ENCODE results near the gene PPARGC1A.
A peak's percentile ranks its signal among the peaks of the same experiment; 100 is the strongest.

Gene PPARGC1A

DNA sequence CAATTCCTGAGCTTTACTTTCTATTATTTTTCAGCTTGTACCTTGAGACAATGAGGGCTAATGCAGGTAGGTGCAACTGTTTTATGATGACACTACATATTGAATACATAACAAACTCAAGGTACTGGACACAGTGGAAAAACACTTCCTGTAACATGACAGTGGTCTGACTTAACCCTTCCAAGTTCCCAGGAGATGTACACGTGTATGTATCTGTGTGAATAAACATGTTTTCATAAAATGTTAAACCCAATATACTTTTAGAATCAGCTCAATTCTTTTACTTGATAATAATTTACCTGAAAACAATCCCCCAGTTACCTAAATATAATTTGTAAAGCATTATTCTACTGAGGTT lies 1.2 kb upstream of the PPARGC1A start:
- TF ChIP-seq, protein P1, sequence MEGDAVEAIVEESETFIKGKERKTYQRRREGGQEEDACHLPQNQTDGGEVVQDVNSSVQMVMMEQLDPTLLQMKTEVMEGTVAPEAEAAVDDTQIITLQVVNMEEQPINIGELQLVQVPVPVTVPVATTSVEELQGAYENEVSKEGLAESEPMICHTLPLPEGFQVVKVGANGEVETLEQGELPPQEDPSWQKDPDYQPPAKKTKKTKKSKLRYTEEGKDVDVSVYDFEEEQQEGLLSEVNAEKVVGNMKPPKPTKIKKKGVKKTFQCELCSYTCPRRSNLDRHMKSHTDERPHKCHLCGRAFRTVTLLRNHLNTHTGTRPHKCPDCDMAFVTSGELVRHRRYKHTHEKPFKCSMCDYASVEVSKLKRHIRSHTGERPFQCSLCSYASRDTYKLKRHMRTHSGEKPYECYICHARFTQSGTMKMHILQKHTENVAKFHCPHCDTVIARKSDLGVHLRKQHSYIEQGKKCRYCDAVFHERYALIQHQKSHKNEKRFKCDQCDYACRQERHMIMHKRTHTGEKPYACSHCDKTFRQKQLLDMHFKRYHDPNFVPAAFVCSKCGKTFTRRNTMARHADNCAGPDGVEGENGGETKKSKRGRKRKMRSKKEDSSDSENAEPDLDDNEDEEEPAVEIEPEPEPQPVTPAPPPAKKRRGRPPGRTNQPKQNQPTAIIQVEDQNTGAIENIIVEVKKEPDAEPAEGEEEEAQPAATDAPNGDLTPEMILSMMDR (IDR thresholded peaks at IDR 0.05; ENCODE audit: low read depth, low read length) = no peak
- H3K4me3 ChIP-seq (ENCODE audit: low read depth, low read length) = no peak overlapping the region
- in situ Hi-C loops (cut with HindIII; ENCODE audit: low sequenced_read_pairs) = no loop called here
- DNase-seq (ENCODE audit: low read depth, low spot score) = no peak

DNA sequence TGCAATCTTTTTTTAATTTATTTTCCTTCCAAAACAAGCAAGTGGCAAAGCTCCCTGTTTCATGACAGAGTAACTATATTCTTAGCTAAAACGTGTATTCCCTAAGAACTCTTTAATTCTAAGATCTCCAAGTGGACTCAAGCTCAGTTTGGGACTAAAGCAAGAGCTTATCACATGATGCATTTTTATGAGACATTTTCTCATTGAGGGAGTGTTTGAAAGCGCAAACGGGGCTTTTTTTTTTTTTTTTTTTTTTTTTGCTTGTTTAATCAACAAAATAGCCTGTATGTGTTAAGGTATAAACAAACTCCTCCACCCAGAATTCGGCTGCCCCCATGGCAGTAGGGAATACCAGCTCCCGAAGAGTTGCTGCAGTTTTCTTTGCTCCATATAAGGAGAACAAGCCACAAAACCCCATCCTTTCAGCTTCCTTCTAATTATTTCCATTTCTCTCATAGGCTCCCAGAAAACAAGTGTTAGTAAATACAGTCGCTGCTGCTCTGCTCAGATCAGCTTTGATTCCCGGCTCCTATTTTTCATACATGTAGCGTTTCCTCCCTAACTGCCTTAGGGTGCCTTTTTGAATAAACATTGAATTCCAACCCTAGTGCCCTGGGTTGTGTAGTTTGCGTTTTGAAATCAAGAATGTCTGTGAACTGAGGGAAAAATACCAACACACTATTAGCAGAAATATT lies 669 bp upstream of the PPARGC1A start:
- peak; percentile 5 for DNase-seq (ENCODE audit: low read depth, low spot score)
- in situ Hi-C loops (cut with HindIII; ENCODE audit: low sequenced_read_pairs) = no loop called here
- TF ChIP-seq, protein P1 (IDR thresholded peaks at IDR 0.05; ENCODE audit: low read depth, low read length) = no peak
- peak overlapping the region; percentile 43 for H3K4me3 ChIP-seq (ENCODE audit: low read depth, low read length)

- in situ Hi-C loops (cut with HindIII; ENCODE audit: low sequenced_read_pairs) = no loop called here
- TF ChIP-seq, protein P1 (IDR thresholded peaks at IDR 0.05; ENCODE audit: low read depth, low read length) = no peak
- peak; percentile 4 for DNase-seq (ENCODE audit: low read depth, low spot score)
- H3K4me3 ChIP-seq (ENCODE audit: low read depth, low read length) = peak overlapping the region; percentile 43
Measured at GRCh38 chr4:23889391-23889790, 456 bp downstream of the PPARGC1A start.

DNA sequence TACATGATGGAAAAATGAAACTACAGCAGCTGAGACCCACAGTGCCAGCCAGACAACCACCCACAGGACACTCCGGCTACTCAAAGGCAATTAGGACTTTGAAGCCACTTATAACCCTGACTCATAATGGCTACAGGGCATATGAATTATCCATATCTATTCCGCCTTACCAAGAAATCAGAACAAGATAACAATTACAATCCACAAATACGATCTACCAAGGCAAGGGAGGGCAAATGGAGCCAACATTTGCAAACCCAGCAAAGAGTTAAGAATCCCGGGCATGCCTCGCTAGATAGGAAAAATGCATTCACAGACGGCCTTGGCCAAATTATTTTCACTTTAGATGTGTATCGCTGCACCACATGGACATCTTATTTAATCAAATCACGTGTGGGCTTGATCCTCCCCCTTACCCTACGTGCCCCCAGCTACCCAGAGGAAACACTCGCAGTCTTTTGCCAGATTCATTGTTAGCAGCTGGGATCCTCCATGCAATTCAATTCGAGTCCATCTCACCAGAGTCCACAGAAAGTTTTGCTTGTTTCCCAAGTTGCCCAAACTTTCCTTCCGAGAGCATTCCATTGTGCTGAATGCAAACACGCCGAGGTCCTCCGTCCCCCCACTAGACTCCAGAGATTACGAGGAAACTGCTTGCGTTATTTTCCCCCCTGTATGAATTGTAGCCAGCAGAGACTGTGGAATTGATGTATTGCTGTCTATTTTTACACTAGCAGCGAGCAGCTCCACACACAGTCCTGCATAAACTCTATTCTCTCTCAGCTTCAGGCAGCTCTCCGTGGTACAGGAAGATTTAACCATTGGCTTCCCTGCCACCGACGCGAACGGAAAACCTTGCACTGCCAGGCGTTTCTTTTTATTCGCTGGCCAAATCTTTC lies 1.2 kb downstream of the PPARGC1A start:
- H3K4me3 ChIP-seq (ENCODE audit: low read depth, low read length) = peak overlapping the region; percentile 43
- in situ Hi-C loops (cut with HindIII; ENCODE audit: low sequenced_read_pairs) = no loop called here
- TF ChIP-seq, protein P1 (IDR thresholded peaks at IDR 0.05; ENCODE audit: low read depth, low read length) = no peak
- peak; percentile 50 for DNase-seq (ENCODE audit: low read depth, low spot score)

GRCh38 chr4:23887989-23888388 lies 1.9 kb downstream of the PPARGC1A start:
- TF ChIP-seq, protein P1 (IDR thresholded peaks at IDR 0.05; ENCODE audit: low read depth, low read length) = no peak
- in situ Hi-C loops (cut with HindIII; ENCODE audit: low sequenced_read_pairs) = no loop called here
- no peak overlapping the region for H3K4me3 ChIP-seq (ENCODE audit: low read depth, low read length)
- DNase-seq (ENCODE audit: low read depth, low spot score) = no peak

GRCh38 chr4:23887173-23887572 lies 2.7 kb downstream of the PPARGC1A start:
- DNase-seq (ENCODE audit: low read depth, low spot score) = no peak
- no peak overlapping the region for H3K4me3 ChIP-seq (ENCODE audit: low read depth, low read length)
- TF ChIP-seq, protein P1 (IDR thresholded peaks at IDR 0.05; ENCODE audit: low read depth, low read length) = no peak
- in situ Hi-C loops (cut with HindIII; ENCODE audit: low sequenced_read_pairs) = no loop called here
